22Rv1 (cell line): ENCODE data around the gene SIX3.

Experiments
- ZFX ChIP-seq: fragments of 450-650 bp; IDR thresholded peaks from 2 replicates; pipeline ENCODE4 v1.6.1; 2017; ENCODE audit warnings: antibody characterized with exemption, borderline replicate concordance
- TF ChIP-seq, protein P1 (sequence below): fragments of 450-650 bp; IDR thresholded peaks from 2 replicates; pipeline ENCODE4 v1.5.1; 2017; ENCODE audit warnings: mild to moderate bottlenecking

DNA sequence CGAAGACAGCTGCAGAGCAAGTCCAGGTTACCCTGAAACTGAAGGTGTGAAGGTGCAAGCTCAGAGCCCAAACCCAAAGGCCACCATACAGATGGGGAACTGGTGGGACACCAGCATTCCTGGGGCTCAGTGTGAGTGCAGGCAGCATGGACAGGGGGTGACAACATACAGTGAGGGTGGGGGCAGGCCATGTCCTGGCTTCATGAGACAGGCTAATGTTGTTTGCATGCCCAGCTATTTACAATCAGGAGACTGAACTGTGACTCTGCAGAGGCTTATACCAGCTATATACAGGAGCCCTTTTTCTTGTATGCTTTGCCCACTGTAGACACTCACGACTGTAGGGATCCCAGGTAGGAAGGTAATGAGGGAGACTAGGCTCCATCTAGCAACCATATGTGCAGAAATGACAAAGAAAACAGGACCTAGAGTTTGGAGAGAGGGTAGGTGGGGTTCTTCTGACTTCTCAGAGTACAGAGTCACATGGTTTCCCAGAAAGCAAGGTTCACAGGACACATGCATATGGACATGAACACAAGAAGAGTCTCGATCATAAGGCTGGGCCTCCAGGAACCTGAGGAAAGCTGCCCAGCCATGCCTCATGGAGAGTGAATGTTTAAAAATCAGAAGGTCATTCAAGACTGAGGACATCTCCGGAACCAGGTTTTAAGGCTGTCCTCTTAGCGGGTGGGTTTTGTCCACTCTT is 26.4 kb downstream of the SIX3 start:
- TF ChIP-seq, protein P1, sequence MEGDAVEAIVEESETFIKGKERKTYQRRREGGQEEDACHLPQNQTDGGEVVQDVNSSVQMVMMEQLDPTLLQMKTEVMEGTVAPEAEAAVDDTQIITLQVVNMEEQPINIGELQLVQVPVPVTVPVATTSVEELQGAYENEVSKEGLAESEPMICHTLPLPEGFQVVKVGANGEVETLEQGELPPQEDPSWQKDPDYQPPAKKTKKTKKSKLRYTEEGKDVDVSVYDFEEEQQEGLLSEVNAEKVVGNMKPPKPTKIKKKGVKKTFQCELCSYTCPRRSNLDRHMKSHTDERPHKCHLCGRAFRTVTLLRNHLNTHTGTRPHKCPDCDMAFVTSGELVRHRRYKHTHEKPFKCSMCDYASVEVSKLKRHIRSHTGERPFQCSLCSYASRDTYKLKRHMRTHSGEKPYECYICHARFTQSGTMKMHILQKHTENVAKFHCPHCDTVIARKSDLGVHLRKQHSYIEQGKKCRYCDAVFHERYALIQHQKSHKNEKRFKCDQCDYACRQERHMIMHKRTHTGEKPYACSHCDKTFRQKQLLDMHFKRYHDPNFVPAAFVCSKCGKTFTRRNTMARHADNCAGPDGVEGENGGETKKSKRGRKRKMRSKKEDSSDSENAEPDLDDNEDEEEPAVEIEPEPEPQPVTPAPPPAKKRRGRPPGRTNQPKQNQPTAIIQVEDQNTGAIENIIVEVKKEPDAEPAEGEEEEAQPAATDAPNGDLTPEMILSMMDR = no peak
- no peak for TF ChIP-seq ZFX
